HCT116 (cell line): Measurements from ENCODE around the gene ZNF750. TPM values are rescaled to one million over a fixed set of nuclear protein-coding genes. Genes with fewer than 3 reads are reported as not detected.

ENCODE experiments used
- ATAC-seq: fragments of 200-7000 bp; cut with Tn5 transposase; 2 replicates; pipeline ENCODE4 v1.9.1; 2020; ENCODE audit warnings: mild to moderate bottlenecking, moderate library complexity
- BruUV-seq: library from RNA; stranded (reverse); fragments of 400-500 nt; replicated peaks from 2 replicates; lab custom pipeline; 2021; lab: Mats Ljungman, UMichigan
- CTCF ChIA-PET: fragments of 300-600 bp; sonication (Branson Sonifier 250); formaldehyde crosslinking; loops from one replicate; lab custom pipeline; 2021; ENCODE audit warnings: antibody characterized with exemption; lab: Charles Lee
- POLR2A ChIA-PET: fragments of 300-600, 350-600 bp; sonication (Branson Sonifier 250); formaldehyde crosslinking; loops from one replicate; lab custom pipeline; 2021; ENCODE audit warnings: antibody characterized with exemption; lab: Charles Lee
- RAD21 ChIA-PET, 2 experiments: fragments of 300-600 bp; sonication (Branson Sonifier 250); formaldehyde crosslinking; loops; one replicate each; lab custom pipeline; 2023; ENCODE audit warnings: low total read pairs in 2 of 2; ENCODE audit not compliant: uncharacterized antibody in 2 of 2, unreplicated experiment in 2 of 2, low non-redundant PET in 1 of 2; lab: Charles Lee
- DNase-seq: peaks from one replicate; pipeline ENCODE4 v3.0.0-alpha.2; 2010; ENCODE audit warnings: low read depth, low spot score
- H2AFZ ChIP-seq: fragments of 200-600 bp; shearing (Covaris generic), sonication (generic); 2 replicates; pipeline ENCODE4 v1.6.1; 2017; ENCODE audit warnings: low read depth, mixed run types, mixed read lengths, antibody characterized with exemption, low read length; ENCODE audit not compliant: poor library complexity, severe bottlenecking
- H3K27ac ChIP-seq: 2 replicates; pipeline ENCODE4 v1.5.1; 2012; ENCODE audit warnings: low read depth, low read length
- H3K27me3 ChIP-seq: fragments of 200-600 bp; sonication (generic); 2 replicates; pipeline ENCODE4 v1.6.1; 2016; ENCODE audit warnings: mixed run types, low read length, mixed read lengths; ENCODE audit not compliant: insufficient read depth
- H3K36me3 ChIP-seq, 2 experiments: fragments of 200-500 bp in 1 of 2; fragments of 200-600 bp in 1 of 2; sonication (Bioruptor generic) in 1 of 2; sonication (generic) in 1 of 2; 2 replicates each; pipeline versions ENCODE4 v1.5.1 to v1.6.1; 2014 to 2016; ENCODE audit warnings: low read length in 2 of 2, inconsistent platforms in 1 of 2, mixed read lengths in 1 of 2, mixed run types in 1 of 2; ENCODE audit not compliant: insufficient read depth in 2 of 2, control insufficient read depth in 1 of 2
- H3K4me1 ChIP-seq, 2 experiments: fragments of 200-600 bp in 1 of 2; sonication (generic) in 1 of 2; 2 replicates each; pipeline versions ENCODE4 v1.5.1 to v1.6.1; 2012 to 2017; ENCODE audit warnings: low read length in 2 of 2, inconsistent platforms in 1 of 2, mild to moderate bottlenecking in 1 of 2, mixed read lengths in 1 of 2, mixed run types in 1 of 2, moderate library complexity in 1 of 2; ENCODE audit not compliant: insufficient read depth in 2 of 2, control insufficient read depth in 1 of 2
- H3K4me2 ChIP-seq: fragments of 200-600 bp; sonication (generic); 2 replicates; pipeline ENCODE4 v1.6.1; 2017; ENCODE audit warnings: mixed run types, low read length, mixed read lengths
- H3K4me3 ChIP-seq, 2 experiments: fragments of 200-600 bp in 1 of 2; sonication (generic) in 1 of 2; replicated peaks in 1 of 2; 2 replicates each; pipeline ENCODE4 v1.5.1; 2011 to 2016; ENCODE audit warnings: low read length in 2 of 2, control low read depth in 1 of 2, low read depth in 1 of 2, mild to moderate bottlenecking in 1 of 2, mixed read lengths in 1 of 2, mixed run types in 1 of 2
- H3K79me2 ChIP-seq: fragments of 200-600 bp; sonication (generic); 2 replicates; pipeline ENCODE4 v1.6.1; 2017; ENCODE audit warnings: mild to moderate bottlenecking, mixed run types, low read length, moderate library complexity, mixed read lengths; ENCODE audit not compliant: insufficient read depth
- H3K9ac ChIP-seq: fragments of 200-600 bp; sonication (generic); 2 replicates; pipeline ENCODE4 v1.6.1; 2016; ENCODE audit warnings: low read length, mixed read lengths
- H3K9me2 ChIP-seq: fragments of 200-600 bp; sonication (generic), shearing (Covaris generic); 2 replicates; pipeline ENCODE4 v1.6.1; 2017; ENCODE audit warnings: mixed run types, mild to moderate bottlenecking, moderate library complexity; ENCODE audit not compliant: insufficient read depth
- H3K9me3 ChIP-seq, 2 experiments: fragments of 200-500 bp in 1 of 2; fragments of 200-600 bp in 1 of 2; sonication (Bioruptor generic) in 1 of 2; sonication (generic) in 1 of 2; 2 replicates each; pipeline ENCODE4 v1.6.1; 2014 to 2017; ENCODE audit warnings: low read length in 2 of 2, mixed read lengths in 2 of 2, inconsistent platforms in 1 of 2, low read depth in 1 of 2, mild to moderate bottlenecking in 1 of 2, mixed run types in 1 of 2, moderate library complexity in 1 of 2; ENCODE audit not compliant: control insufficient read depth in 1 of 2, insufficient read depth in 1 of 2
- H4K20me1 ChIP-seq: fragments of 200-600 bp; sonication (generic), shearing (Covaris generic); 2 replicates; pipeline ENCODE4 v1.6.1; 2017; ENCODE audit warnings: mixed run types, mild to moderate bottlenecking, moderate library complexity; ENCODE audit not compliant: insufficient read depth
- EGR1 ChIP-seq: IDR thresholded peaks from 2 replicates; pipeline ENCODE4 v1.6.1; 2012; ENCODE audit warnings: low read depth
- EZH2 ChIP-seq: fragments of 200-600 bp; sonication (generic); IDR thresholded peaks from 2 replicates; pipeline ENCODE4 v1.6.1; 2017; ENCODE audit warnings: antibody characterized with exemption, mixed run types
- EZH2phosphoT487 ChIP-seq: fragments of 200-600 bp; IDR thresholded peaks from 2 replicates; pipeline ENCODE4 v1.6.1; 2018; ENCODE audit warnings: antibody characterized with exemption, borderline replicate concordance
- POLR2A ChIP-seq: IDR thresholded peaks from 2 replicates; pipeline ENCODE4 v1.7.0; 2011; ENCODE audit warnings: borderline replicate concordance; ENCODE audit not compliant: insufficient read depth, insufficient read length; ENCODE audit errors: extremely low read depth
- POLR2AphosphoS5 ChIP-seq: IDR thresholded peaks from 2 replicates; pipeline ENCODE4 v1.6.1; 2011; ENCODE audit warnings: mild to moderate bottlenecking, low read depth, low read length, moderate library complexity
- SIN3A ChIP-seq: IDR thresholded peaks from 2 replicates; pipeline ENCODE4 v1.6.1; 2012; ENCODE audit warnings: low read depth
- TCF7L2 ChIP-seq: IDR thresholded peaks from 2 replicates; pipeline ENCODE4 v1.7.0; 2011; ENCODE audit warnings: borderline replicate concordance, inconsistent platforms; ENCODE audit not compliant: insufficient read depth, insufficient read length; ENCODE audit errors: extremely low read depth
- YY1 ChIP-seq: IDR thresholded peaks from 2 replicates; pipeline ENCODE4 v1.6.1; 2011; ENCODE audit warnings: low read length, low read depth, moderate library complexity, mild to moderate bottlenecking; ENCODE audit not compliant: insufficient replicate concordance; ENCODE audit errors: extremely low read depth
- ZBTB33 ChIP-seq: IDR thresholded peaks from 2 replicates; pipeline ENCODE4 v1.6.1; 2011; ENCODE audit warnings: mild to moderate bottlenecking, low read length, moderate library complexity; ENCODE audit not compliant: insufficient replicate concordance; ENCODE audit errors: extremely low read depth
- intact Hi-C: fragments of 100-400 bp; cut with micrococcal nuclease; formaldehyde crosslinking; loops from 2 replicates; pipeline ENCODE4 v1.10.0; 2022
- total RNA-seq: library from RNA; stranded (reverse); gene quantifications from one replicate; pipeline ENCODE4 v1.2.1, GENCODE V29; 2021; ENCODE audit not compliant: unreplicated experiment

The ZNF750 gene
- total RNA-seq, 1 experiment from 2014 or later, result not detected

GRCh38 chr17:82881900-82882714 lies 42.3 kb upstream of the ZNF750 start:
- no peak for DNase-seq
- CTCF ChIA-PET, result no interaction called here
- H3K9ac ChIP-seq, result no peak overlapping the region

More at GRCh38 chr17:82881900-82882714, 42.3 kb upstream of the ZNF750 start:
- no peaks in the 10 kb centered on the region; a peak in 1 of 4 replicates for H3K36me3 ChIP-seq
- intact Hi-C loops, result no loop called here
- H3K9me2 ChIP-seq, result no peaks in the 10 kb centered on the region
- H3K27ac ChIP-seq, result no peak overlapping the region
- no peaks in the 10 kb centered on the region for H3K9me3 ChIP-seq
- peaks cover 30% of the 10 kb centered on the region; the same call in 1 of the 2 replicates for H3K79me2 ChIP-seq
- no peak overlapping the region for H3K4me3 ChIP-seq
- H3K4me1 ChIP-seq, result peaks cover 0 to 14% of the 10 kb centered on the region in 2 experiments; a peak in 2 of 4 replicates
- no peak overlapping the region for H2AFZ ChIP-seq
- ATAC-seq, result no peak
- H4K20me1 ChIP-seq, result 0 out of 2 replicates have a peak, but pooled peaks cover 3% of the 10 kb centered on the region
- POLR2A ChIA-PET, result no interaction called here
- no peaks in the 10 kb centered on the region for H3K27me3 ChIP-seq
- RAD21 ChIA-PET, result no interaction called here
- H3K4me2 ChIP-seq, result no peak overlapping the region
- no TSS peak for BruUV-seq
- TF ChIP-seq POLR2AphosphoS5 (no peak), POLR2A (no peak), EZH2 (no peak), ZBTB33 (no peak), TCF7L2 (no peak), EZH2phosphoT487 (no peak), SIN3A (no peak), EGR1 (no peak), YY1 (no peak)
